Measurements from ENCODE around the gene RGS17.

RGS17 gene

DNA sequence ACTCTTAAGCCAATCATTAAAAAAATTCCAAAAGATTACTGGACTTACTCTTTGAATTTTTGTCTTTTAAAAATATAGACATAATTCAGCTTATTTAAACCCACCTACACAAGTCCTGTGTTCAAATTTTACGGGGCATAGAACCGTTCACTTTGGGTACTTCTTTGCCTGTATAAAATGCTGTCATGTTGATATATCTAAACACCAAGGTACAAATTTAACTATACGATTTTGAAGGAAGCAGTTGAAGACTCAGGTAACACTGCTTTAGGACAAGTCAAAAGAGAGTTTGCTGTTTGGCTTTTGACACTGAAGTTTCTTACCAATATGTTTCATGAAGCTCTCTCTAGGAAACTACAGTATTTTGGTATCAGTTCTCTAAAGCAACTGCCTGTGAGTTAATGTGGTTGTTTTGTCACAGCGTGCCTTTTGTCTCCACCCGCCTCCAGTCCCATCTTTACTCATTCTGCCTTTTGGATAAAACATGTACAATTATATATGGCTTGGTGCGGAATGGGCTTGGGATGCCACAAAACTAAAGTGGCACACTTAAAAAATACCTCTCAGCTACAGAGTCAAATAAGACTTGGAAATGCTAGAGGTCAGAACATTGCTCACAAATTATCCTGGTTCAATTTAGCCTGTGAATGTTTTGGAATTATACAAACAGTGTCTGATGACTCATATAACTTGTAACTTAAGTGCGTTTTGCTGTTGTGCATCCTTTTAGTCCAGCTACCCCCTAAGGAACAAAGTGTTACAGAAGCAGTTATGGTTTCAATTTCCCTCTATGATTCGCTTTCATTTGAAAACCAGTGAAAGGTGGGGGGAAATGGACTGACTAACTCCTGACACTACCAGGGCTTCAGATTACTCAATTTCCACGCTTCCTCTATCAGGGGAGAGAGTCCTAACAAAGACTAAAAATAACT, 38.7 kb downstream of the RGS17 start:
- no peak overlapping the region for H3K27ac ChIP-seq
- no peaks in the 10 kb centered on the region for H3K27me3 ChIP-seq (ENCODE audit: insufficient read depth, low read depth, severe bottlenecking)
- TF ChIP-seq, protein P1, sequence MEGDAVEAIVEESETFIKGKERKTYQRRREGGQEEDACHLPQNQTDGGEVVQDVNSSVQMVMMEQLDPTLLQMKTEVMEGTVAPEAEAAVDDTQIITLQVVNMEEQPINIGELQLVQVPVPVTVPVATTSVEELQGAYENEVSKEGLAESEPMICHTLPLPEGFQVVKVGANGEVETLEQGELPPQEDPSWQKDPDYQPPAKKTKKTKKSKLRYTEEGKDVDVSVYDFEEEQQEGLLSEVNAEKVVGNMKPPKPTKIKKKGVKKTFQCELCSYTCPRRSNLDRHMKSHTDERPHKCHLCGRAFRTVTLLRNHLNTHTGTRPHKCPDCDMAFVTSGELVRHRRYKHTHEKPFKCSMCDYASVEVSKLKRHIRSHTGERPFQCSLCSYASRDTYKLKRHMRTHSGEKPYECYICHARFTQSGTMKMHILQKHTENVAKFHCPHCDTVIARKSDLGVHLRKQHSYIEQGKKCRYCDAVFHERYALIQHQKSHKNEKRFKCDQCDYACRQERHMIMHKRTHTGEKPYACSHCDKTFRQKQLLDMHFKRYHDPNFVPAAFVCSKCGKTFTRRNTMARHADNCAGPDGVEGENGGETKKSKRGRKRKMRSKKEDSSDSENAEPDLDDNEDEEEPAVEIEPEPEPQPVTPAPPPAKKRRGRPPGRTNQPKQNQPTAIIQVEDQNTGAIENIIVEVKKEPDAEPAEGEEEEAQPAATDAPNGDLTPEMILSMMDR (IDR thresholded peaks at IDR 0.05; ENCODE audit: low read depth, low read length): no peak
- H3K36me3 ChIP-seq: no peaks in the 10 kb centered on the region
- no peak for DNase-seq
- peaks cover 2% of the 10 kb centered on the region for H3K9me3 ChIP-seq (ENCODE audit: severe bottlenecking)
- H3K4me3 ChIP-seq (ENCODE audit: low read depth, low read length): no peak overlapping the region

DNA sequence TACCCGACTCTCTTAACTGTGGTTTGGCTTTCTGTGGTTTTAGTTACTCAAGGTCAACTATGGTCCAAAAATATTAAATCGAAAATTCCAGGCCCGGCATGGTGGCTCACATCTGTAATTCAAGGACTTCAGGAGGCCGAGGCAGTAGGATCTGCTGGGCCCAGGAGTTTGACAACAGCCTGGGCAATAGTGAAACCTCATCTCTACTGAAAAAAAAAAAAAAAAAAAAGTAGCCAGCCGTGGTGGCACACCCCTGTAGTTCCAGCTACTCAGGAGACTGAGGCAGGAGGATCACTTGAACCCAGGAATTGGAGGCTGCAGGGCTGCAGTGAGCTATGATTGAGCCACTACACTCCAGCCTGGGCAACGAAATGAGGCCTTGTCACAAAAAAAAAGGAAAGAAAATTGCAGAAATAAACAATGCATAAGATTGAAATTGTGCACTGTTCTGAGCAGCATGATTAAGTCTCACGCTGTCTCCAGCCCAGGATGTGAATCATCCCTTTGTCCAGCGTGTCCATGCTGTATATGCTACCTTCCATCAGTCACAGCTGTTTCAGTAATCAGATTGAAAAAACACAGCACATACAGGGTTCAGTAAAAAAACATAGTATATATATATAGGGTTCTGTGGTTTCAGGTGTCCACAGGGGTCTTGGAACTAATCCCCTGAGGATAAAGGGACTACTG, 40.7 kb downstream of the RGS17 start:
- TF ChIP-seq, protein P1 (IDR thresholded peaks at IDR 0.05; ENCODE audit: low read depth, low read length): no peak
- DNase-seq: no peak
- peaks cover 2% of the 10 kb centered on the region for H3K9me3 ChIP-seq (ENCODE audit: severe bottlenecking)

DNA sequence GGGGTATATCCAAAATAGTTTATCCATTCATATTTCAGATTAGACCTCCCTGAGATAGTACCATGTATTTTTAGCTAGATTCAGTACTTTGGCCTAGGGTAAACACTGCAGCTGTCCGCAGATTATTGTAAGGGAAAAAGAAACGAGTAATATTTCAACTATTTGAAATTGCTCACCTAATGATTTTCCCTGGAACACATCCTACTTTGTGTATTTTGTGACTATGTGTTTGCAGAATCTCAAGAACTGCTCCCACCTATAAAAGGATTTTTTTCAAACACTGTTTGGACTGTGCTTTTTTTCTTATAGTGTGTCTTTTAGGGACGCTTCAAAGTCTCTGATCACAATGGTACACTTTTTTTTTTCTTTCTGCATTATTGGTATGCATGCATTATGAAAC, 42.3 kb downstream of the RGS17 start:
- TF ChIP-seq, protein P1 (IDR thresholded peaks at IDR 0.05; ENCODE audit: low read depth, low read length): no peak
- DNase-seq: no peak
- no peaks in the 10 kb centered on the region for H3K27me3 ChIP-seq (ENCODE audit: insufficient read depth, low read depth, severe bottlenecking)
- H3K4me3 ChIP-seq (ENCODE audit: low read depth, low read length): no peak overlapping the region
- H3K9me3 ChIP-seq (ENCODE audit: severe bottlenecking): peaks cover 2% of the 10 kb centered on the region
- H3K36me3 ChIP-seq: no peaks in the 10 kb centered on the region
- H3K27ac ChIP-seq: no peak overlapping the region

More for the DNA sequence above, 40.7 kb downstream of the RGS17 start:
- Histone ChIP-seq H3K4me3 (ENCODE audit: low read depth, low read length) (no peak overlapping the region), H3K36me3 (no peaks in the 10 kb centered on the region), H3K27me3 (ENCODE audit: insufficient read depth, low read depth, severe bottlenecking) (no peaks in the 10 kb centered on the region), H3K27ac (no peak overlapping the region)

DNA sequence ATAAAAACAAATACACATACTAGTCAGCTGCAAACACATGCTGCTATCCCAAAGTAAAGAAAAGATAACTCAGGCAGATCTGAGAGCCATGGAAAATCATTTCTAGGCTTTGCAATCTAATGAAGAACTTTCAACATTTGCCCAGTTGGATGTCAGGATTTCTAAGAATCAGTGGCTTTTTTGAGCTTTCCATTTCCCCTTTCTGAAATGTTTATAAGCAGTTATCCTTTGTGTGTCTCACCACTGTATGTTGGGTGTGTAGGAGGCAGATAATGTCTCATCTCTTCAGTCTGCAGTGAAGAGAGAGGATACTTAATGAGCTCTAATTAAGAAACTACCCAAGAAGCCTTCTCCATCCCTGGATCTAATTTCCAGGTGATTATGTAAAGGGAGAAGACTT, 43.6 kb downstream of the RGS17 start:
- Histone ChIP-seq H3K9me3 (ENCODE audit: severe bottlenecking) (no peaks in the 10 kb centered on the region), H3K36me3 (no peaks in the 10 kb centered on the region), H3K27me3 (ENCODE audit: insufficient read depth, low read depth, severe bottlenecking) (no peaks in the 10 kb centered on the region), H3K4me3 (ENCODE audit: low read depth, low read length) (no peak overlapping the region), H3K27ac (no peak overlapping the region)
- no peak for DNase-seq
- TF ChIP-seq, protein P1 (IDR thresholded peaks at IDR 0.05; ENCODE audit: low read depth, low read length): no peak

DNA sequence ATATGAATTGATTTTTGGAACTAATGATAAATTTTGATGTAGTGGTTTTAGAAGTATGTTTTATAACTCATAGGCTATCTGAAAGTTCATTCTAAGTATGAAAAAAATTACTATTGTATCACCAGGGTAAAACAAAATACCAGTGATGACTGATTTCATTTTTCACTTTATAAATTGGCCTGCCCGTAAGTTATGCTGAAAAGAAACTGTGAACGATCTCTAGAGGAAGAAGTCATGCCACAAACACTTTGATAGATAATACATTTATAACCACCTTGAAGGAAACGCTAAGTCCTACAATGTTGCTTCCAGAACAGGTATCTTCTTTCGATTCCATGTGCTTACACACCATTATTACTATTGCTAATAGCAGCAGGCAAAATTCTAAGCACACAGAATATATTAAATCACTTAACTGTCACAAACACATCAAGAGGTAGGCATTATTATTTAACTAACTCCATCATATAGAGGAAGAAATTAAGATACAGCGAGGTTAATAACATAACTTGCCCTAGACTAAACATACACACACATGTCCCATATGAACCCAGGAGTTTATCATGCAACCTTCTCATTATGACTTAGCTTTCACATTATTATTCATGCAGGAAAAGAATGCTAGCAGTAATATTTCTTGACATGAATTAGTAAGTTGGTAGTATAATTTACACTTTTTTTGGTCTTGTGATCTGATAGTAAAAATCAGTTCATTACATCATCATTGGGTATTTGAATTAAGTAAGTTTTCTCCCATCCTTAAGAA, 44.7 kb downstream of the RGS17 start:
- Histone ChIP-seq H3K36me3 (no peaks in the 10 kb centered on the region), H3K27me3 (ENCODE audit: insufficient read depth, low read depth, severe bottlenecking) (no peaks in the 10 kb centered on the region), H3K9me3 (ENCODE audit: severe bottlenecking) (no peaks in the 10 kb centered on the region), H3K27ac (no peak overlapping the region), H3K4me3 (ENCODE audit: low read depth, low read length) (no peak overlapping the region)
- TF ChIP-seq, protein P1 (IDR thresholded peaks at IDR 0.05; ENCODE audit: low read depth, low read length): no peak
- DNase-seq: no peak

All from WERI-Rb-1 (cell line).